Activated CD8-positive, alpha-beta memory T cell treated with anti-CD3 and anti-CD28 coated beads for 48 hours (primary cell): Measurements from ENCODE around the gene MAX.
"Not testable (repeated sequence)": the region's sequence is repeated elsewhere in the genome, so short reads cannot be mapped to it uniquely, and the experiment has no call there.

Experiments
- DNase-seq, 3 experiments: peaks; one replicate each; pipeline ENCODE4 v3.0.0-alpha.2; 2020; ENCODE audit warnings: low read depth in 2 of 3, low spot score in 2 of 3

MAX gene

DNA sequence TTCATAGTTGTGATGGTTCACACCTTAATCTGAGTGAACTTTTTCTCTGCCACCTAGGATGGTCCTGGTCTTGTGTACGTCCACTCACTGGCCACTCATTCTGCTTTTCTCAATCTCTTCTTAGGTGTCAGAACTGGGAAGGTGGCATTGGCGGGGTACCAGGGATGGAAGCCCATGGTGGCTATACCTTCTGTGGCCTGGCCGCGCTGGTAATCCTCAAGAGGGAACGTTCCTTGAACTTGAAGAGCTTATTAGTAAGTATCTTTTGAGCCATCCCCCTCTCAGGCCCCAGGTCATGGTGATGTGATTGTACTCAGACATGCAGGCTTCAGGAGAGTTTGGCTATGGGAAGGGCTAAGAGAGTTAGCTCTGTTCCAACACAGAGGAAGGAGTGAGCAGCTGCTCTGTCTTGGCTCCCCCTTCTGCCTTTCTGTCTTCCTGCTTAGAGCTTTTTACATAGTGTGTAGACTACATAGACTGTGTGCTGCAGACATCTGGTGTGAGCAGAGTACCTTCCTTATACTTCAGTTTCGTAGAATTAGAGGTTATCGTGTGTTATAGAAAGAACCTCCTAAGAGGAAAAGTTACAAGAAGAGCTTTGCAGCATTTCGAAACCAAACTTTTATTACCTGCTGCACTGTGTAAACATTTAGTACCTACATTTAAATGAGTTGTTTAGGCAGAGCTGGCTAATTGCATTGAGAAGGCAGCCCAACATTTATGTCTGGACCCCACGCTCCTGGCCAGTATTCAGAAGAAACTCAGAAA is 61.5 kb downstream of the MAX start:
- no peak for DNase-seq

DNA sequence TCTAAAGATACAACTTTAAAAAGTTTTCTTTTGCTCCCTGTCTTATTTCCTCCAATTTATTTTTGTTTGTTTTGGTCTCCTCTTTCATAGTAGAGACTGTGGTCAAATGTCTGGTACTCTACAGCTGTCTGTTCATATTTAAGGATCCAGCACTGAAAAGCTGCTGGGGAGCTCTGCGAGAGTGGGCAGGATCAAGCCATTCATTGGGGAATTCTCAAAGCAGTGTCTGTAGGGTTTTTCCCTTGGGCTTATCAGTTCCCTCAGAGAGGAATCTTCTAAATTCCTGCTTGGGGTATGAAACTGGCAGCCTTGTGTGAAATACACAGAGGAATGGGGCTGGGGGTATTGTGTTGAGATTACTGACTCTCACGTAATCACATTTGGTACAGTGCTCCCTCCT is 63.4 kb downstream of the MAX start:
- no peak for DNase-seq

DNA sequence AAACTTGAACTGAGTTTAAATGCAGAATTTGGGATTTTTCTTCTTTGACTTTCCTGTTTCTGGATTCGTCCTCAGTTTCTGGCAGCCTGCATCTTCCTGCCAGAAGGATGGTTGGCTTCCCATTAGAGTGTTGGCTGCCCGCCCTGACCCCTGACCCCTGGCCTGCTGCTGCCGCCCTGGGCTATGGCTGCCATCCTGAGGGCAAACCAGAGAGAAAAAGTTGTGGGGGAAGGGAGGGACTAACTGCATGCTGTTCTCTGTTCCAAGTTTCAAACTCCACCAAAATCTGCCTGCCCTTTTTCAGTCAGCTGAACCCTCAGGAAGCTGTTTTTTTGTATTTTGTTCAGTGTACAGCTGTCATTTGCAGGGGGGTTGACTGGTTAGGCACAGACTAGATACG is 67.3 kb downstream of the MAX start:
- no peak for DNase-seq

DNA sequence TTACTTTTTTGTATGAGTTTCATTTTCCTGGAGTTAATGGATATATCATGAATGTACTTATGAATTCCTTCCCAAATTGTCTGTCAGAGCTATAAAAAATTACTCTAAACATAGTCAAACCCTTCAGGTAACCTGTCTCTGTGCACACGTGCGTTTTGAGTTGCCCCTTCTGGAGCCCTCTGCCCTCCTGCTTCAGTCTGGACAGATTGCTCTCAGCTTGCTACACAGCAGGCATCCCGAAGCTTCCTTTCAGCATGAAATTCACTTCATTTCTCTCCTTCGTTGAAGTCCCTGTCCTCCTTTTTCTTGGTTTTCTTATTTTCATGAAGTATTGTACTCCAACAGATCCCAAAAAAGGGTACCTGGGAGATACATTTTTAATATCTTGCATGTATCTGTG is 68.3 kb downstream of the MAX start:
- no peak for DNase-seq

DNA sequence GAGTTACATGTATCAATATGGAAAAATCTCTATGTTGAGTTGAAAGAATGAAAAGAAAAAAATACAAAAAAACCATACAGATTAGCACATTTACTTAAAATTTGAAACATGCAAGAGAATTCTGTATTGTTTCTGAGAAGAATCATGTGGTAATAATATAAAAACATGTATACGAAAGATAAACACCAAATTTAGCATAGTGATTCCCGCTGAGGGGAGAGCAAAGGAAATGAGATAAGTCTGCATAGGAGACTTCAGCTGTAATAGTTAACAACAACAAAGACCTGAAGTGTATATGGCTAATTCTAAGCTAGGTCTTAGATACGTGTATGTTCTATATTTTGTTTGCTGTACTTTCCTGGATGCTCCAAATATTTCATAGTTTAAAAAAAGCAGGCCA is 69.1 kb downstream of the MAX start:
- DNase-seq = no peak

DNA sequence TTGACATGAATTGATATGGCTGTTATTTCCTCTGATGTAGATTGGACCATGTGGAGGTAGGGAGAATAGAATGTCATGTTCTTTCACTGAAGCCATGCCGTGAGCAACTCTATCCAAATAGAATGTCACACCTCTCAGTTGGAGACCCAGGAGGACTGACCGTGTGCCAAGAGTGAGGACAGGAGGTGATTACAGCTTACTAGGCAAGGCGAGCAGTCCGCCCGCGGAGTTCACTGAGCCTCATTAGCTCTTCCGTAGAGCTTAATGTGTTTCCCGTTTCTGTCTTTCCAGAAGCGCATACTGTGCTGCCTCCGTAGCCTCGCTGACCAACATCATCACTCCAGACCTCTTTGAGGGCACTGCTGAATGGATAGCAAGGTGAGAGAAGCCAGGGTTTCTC is 70.0 kb downstream of the MAX start:
- no peak for DNase-seq

DNA sequence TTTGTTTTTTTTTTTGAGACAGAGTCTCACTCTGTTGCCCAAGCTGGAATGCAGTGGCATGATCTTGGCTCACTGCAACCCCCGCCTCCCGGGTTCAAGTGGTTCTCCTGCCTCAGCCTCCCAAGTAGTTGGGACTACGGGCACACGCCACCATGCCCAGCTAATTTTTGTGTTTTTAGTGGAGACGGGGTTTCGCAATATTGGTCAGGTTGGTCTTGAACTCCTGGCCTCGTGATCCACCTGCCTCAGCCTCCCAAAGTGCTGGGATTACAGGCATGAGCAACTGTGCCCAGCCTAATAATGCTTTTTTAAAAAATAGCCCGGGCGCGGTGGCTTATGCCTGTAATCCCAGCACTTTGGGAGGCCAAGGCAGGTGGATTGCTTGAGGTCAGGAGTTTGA is 71.0 kb downstream of the MAX start:
- not testable (repeated sequence) for DNase-seq

DNA sequence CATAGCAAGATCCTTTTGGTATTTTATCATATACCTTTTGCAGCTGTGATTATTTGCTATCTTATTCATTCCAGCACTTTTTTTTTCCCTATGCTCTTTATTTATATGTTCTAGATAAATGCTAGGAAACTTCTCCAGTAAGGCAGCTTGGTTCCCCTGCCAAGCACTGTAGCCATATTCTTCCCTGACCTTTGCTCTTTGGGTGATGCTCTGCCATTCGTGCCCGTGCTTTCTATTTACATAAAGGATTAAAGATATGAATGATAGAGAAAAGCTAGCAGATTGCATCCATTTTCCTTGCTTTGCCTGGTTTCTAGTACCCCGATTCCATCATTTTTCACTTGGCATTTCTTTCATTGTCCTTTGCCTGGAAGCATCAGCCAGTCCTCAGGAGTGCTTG is 73.4 kb downstream of the MAX start:
- DNase-seq = no peak

DNA sequence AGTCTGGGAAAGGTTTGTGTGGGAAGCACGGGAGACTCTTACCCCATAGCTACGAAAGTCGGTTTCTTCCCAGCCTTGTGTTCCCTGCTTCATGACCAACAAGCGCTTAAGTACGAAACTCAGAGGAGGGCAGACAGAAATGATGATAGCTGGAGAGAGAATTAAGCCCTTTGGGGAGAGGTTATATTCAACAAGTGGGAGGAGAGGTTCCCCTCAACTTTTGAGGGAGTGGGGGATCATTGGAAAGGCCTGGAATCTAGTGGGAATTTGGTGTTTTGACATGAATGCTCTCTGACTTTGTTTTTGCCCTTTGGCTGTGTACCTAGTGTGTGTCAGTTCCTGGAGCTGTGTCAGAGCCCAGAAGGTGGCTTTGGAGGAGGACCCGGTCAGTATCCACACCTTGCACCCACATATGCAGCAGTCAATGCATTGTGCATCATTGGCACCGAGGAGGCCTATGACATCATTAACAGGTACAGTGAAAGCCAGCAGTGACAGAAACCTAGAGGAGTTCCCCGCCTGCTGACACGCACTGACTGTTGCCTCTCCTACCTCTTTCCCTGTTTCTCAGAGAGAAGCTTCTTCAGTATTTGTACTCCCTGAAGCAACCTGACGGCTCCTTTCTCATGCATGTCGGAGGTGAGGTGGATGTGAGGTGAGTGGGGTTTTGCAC is 75.1 kb downstream of the MAX start:
- DNase-seq = no peak

DNA sequence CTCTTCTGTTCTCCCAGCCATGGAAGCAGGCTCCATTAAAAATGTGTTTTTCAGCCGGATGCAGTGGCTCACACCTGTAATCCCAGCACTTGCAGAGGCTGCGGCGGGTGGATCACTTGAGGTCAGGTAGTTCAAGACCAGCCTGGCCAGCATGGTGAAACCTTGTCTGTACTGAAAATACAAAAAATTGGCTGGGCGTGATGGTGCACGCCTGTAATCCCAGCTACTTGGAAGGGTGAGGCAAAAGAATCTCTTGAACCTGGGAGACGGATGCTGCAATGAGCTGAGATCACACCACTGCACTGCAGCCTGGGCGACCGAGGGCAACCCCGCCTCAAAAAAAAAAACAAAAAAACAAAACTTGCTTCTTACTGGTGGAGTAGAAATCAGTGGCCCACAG is 75.8 kb downstream of the MAX start:
- no peak for DNase-seq

DNA sequence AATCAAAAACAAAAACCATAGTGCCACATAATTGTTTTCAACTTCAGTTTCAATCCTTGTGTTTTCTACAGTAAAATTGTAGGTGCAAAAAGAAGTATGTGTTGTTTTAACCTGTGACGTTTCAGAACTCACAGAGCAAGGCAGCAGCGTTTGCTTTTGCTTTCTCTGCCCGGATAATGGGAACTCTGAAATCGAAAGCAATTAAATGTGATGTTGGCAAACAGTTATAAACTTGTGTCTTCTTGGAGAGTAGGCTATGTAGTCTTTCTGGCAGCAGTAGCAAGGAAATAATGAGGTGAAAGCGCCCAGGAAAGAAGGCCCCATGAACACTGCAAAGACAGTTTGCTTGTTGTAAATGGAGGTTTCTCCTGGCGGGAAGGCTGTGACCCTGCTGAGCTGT is 76.5 kb downstream of the MAX start:
- no peak for DNase-seq
